Common myeloid progenitor, CD34-positive (primary cell): ENCODE data around the gene GRID2.

Experiments used
- CTCF ChIA-PET: fragments of 350-600 bp; sonication (Branson Sonifier 250); formaldehyde crosslinking; loops from one replicate; lab custom pipeline; 2021; ENCODE audit warnings: antibody characterized with exemption; lab: Charles Lee
- POLR2A ChIA-PET: fragments of 350-600 bp; sonication (Branson Sonifier 250); formaldehyde crosslinking; loops from one replicate; lab custom pipeline; 2021; ENCODE audit warnings: antibody characterized with exemption; lab: Charles Lee
- DNase-seq, 3 donors: peaks; one replicate each; pipeline versions ENCODE4 v3.0.0 to v3.0.0-alpha.2; 2013
- H3K27ac ChIP-seq, 2 experiments: 1 replicate in 1 of 2; 2 replicates in 1 of 2; pipeline ENCODE4 v1.7.0; 2013; ENCODE audit warnings: inconsistent platforms in 2 of 2, low read length in 2 of 2, mild to moderate bottlenecking in 2 of 2, low read depth in 1 of 2, moderate library complexity in 1 of 2; ENCODE audit not compliant: severe bottlenecking in 2 of 2, insufficient read depth in 1 of 2, poor library complexity in 1 of 2
- H3K27me3 ChIP-seq, 5 experiments: replicated peaks in 2 of 5; 1 replicate in 3 of 5; 2 replicates in 2 of 5; pipeline versions ENCODE4 v1.6.1 to v1.7.0; 2013; ENCODE audit warnings: low read length in 4 of 5, mild to moderate bottlenecking in 2 of 5, moderate library complexity in 2 of 5, inconsistent platforms in 1 of 5; ENCODE audit not compliant: insufficient read depth in 5 of 5, control insufficient read depth in 4 of 5
- H3K36me3 ChIP-seq, 4 experiments: 1 replicate in 2 of 4; 2 replicates in 2 of 4; pipeline versions ENCODE4 v1.6.1 to v1.7.0; 2013; ENCODE audit warnings: low read length in 3 of 4, control low read depth in 1 of 4, mild to moderate bottlenecking in 1 of 4; ENCODE audit not compliant: control insufficient read depth in 4 of 4, insufficient read depth in 4 of 4
- H3K4me1 ChIP-seq, 4 experiments: 1 replicate in 3 of 4; 2 replicates in 1 of 4; pipeline versions ENCODE4 v1.6.1 to v1.7.1; 2013; ENCODE audit warnings: low read length in 3 of 4, mild to moderate bottlenecking in 3 of 4, control low read depth in 1 of 4, inconsistent platforms in 1 of 4, moderate library complexity in 1 of 4; ENCODE audit not compliant: control insufficient read depth in 4 of 4, insufficient read depth in 4 of 4; ENCODE audit errors: control extremely low read depth in 1 of 4
- H3K4me3 ChIP-seq, 7 experiments: 1 replicate in 4 of 7; 2 replicates in 3 of 7; pipeline versions ENCODE4 v1.5.1 to v1.7.0; 2013; ENCODE audit warnings: mild to moderate bottlenecking in 7 of 7, low read length in 6 of 7, moderate library complexity in 6 of 7, inconsistent platforms in 2 of 7, low read depth in 2 of 7, control low read depth in 1 of 7; ENCODE audit not compliant: insufficient read depth in 4 of 7, control insufficient read depth in 1 of 7; ENCODE audit errors: extremely low read depth in 1 of 7
- H3K9me3 ChIP-seq, 5 experiments: 1 replicate in 4 of 5; 2 replicates in 1 of 5; pipeline versions ENCODE4 v1.6.1 to v1.7.1; 2013; ENCODE audit warnings: low read length in 4 of 5, mild to moderate bottlenecking in 2 of 5, inconsistent platforms in 1 of 5, low read depth in 1 of 5, moderate library complexity in 1 of 5; ENCODE audit not compliant: control insufficient read depth in 4 of 5, insufficient read depth in 2 of 5; ENCODE audit errors: control extremely low read depth in 1 of 5
- WGBS: methylation state at CpG from one replicate; pipeline ENCODE4 v1.1.5; 2013; ENCODE audit not compliant: insufficient coverage; 5-methylcytosine and 5-hydroxymethylcytosine counted together

The GRID2 gene

DNA sequence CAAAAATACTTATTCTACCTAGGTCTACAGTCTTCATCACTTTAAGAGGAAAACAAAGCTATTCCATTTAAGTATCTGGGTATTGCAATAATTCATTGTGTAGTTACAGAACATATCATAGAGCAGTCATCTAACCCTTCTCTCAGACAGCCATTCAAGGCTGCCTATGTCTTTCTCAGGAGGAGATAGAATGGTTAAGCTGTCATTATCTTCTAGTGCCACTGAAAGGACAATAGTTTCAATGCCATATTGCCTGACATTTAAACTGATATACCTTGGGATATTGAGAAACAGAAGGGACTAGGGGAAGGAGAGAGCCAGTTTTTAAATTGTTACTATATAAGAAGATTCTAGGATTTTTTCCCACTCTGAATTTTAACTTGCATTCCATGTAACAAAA lies 527.0 kb downstream of the GRID2 start:
- ChIA-PET POLR2A (no interaction called here), CTCF (no interaction called here)
- H3K27me3 ChIP-seq, result no peaks in the 10 kb centered on the region
- H3K4me1 ChIP-seq, result no peaks in the 10 kb centered on the region
- no peak for DNase-seq
- H3K4me3 ChIP-seq, result no peak overlapping the region
- no peak overlapping the region for H3K27ac ChIP-seq
- H3K36me3 ChIP-seq, result no peaks in the 10 kb centered on the region
- H3K9me3 ChIP-seq, result no peaks in the 10 kb centered on the region

DNA sequence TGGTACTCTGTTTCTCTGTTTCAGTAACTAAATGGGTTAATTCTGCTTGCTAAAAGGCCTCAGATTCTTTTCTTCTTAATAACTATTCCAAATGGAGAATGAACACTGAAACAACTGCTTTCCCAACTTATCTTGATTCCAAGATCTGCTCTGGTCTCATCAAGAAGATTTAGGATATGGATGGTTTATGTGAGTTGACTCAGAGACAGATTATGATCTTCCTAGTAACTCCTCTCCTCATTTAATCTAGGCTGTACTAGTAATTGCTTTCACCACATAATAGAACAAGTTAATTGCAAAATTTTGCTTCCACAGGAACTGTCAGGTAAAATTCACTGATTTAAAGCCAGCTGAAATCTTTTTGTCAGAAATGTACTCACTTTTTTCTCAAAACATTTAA lies 537.1 kb downstream of the GRID2 start:
- Histone ChIP-seq H3K27me3 (no peaks in the 10 kb centered on the region), H3K27ac (no peak overlapping the region), H3K4me3 (no peak overlapping the region), H3K36me3 (no peaks in the 10 kb centered on the region), H3K4me1 (no peaks in the 10 kb centered on the region), H3K9me3 (no peaks in the 10 kb centered on the region)
- DNase-seq, result no peak
- ChIA-PET CTCF (no interaction called here), POLR2A (no interaction called here)

DNA sequence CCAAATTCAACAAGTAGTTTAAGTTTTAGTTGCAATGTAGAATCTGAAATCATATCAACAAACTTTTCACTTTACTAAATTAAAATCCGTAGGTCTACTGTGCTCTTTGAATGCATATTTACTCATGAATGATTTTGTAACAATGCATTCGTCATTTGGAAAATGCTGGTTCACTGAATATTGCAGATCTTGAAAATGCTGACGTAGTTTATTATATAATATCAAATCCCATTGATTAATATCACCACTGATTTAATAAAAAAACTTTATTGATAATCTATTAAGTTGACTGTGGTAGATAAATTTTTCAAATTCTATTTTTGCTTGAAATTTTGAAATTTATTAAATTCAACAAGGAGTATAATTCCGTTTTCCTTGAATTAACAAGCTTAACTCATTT lies 540.0 kb downstream of the GRID2 start:
- Histone ChIP-seq H3K36me3 (no peaks in the 10 kb centered on the region), H3K4me3 (no peak overlapping the region), H3K4me1 (no peaks in the 10 kb centered on the region), H3K27me3 (no peaks in the 10 kb centered on the region), H3K9me3 (no peaks in the 10 kb centered on the region), H3K27ac (no peak overlapping the region)
- WGBS, result no CpG with 5 or more reads among the region's 4 CpGs
- CTCF ChIA-PET, result no interaction called here
- POLR2A ChIA-PET, result no interaction called here
- DNase-seq, result no peak

DNA sequence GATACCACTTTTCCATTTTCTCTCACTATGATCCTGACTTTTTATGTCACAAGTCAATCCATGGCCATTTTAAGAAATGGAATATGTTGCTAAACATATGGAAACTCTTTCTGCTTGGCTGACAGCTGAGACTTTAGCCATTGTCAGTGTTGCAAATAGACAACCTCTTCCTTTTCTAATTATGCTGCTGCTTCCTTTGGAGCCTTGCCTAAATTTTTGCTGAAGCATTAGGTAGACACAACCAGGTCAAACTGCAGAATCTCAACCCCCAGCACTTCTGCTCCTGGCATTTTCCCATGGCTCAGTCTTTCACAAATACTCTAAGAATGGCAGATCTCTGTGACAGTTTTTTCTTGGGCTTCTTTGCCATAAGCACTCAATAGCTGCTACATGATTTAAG lies 543.3 kb downstream of the GRID2 start:
- no peak for DNase-seq
- H3K27ac ChIP-seq, result no peak overlapping the region
- no peak overlapping the region for H3K4me3 ChIP-seq
- ChIA-PET CTCF (no interaction called here), POLR2A (no interaction called here)
- H3K4me1 ChIP-seq, result no peaks in the 10 kb centered on the region
- H3K36me3 ChIP-seq, result no peaks in the 10 kb centered on the region
- no peaks in the 10 kb centered on the region for H3K27me3 ChIP-seq
- H3K9me3 ChIP-seq, result no peaks in the 10 kb centered on the region

DNA sequence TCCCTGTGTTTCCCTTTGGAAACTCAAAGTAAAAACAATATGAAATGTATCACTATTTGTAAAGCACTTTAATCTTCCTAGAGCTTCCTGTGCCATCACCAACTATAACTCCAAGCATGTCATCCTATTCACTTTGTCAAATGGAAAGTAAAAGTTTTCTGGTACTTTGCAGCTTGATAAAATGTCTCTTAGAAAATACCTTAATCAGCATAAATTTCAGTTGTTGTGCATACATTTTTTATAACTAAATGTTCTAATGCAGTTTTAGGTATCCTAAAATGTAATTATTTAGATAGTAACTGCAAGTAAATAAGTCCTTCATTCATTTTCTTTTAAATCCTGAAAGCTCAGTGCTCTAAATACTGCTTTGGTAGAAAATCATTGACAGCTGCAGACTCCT lies 558.7 kb downstream of the GRID2 start:
- H3K27me3 ChIP-seq, result no peaks in the 10 kb centered on the region
- DNase-seq, result no peak
- H3K27ac ChIP-seq, result no peak overlapping the region
- H3K4me3 ChIP-seq, result no peak overlapping the region
- ChIA-PET POLR2A (no interaction called here), CTCF (no interaction called here)
- H3K9me3 ChIP-seq, result no peaks in the 10 kb centered on the region
- no peaks in the 10 kb centered on the region for H3K4me1 ChIP-seq
- no peaks in the 10 kb centered on the region for H3K36me3 ChIP-seq

GRCh38 chr4:92864096-92864495 lies 560.3 kb downstream of the GRID2 start:
- no peak overlapping the region for H3K27ac ChIP-seq
- 100% methylated on average over 1 of the region's 1 CpG for WGBS
- POLR2A ChIA-PET, result no interaction called here
- H3K9me3 ChIP-seq, result no peaks in the 10 kb centered on the region
- H3K4me3 ChIP-seq, result no peak overlapping the region
- H3K27me3 ChIP-seq, result no peaks in the 10 kb centered on the region
- CTCF ChIA-PET, result no interaction called here
- H3K4me1 ChIP-seq, result no peaks in the 10 kb centered on the region
- no peaks in the 10 kb centered on the region for H3K36me3 ChIP-seq
- no peak for DNase-seq

DNA sequence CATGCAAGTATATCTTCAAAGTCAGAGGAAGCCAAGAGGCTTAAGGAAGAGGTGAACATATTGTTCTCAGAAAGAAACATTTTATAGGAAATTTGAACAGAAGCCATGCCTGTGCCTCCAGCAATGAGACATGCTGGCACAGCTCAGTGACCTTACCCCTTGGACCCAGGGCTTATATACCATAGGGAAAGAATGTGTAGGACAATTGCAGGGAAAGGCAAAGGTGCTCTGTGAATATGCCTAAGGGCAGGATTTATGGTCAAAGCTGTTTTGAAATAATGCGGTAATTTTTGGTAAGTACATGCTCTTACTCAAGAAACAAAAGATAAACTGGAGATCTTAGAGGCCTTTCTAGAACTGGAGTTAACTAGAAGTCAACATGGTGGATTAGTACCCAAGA lies 568.8 kb downstream of the GRID2 start:
- Histone ChIP-seq H3K36me3 (no peaks in the 10 kb centered on the region), H3K27ac (no peak overlapping the region), H3K4me1 (no peaks in the 10 kb centered on the region), H3K27me3 (no peaks in the 10 kb centered on the region), H3K9me3 (no peaks in the 10 kb centered on the region), H3K4me3 (no peak overlapping the region)
- WGBS, result 100% methylated on average over 1 of the region's 1 CpG
- DNase-seq, result no peak
- CTCF ChIA-PET, result no interaction called here
- POLR2A ChIA-PET, result no interaction called here

DNA sequence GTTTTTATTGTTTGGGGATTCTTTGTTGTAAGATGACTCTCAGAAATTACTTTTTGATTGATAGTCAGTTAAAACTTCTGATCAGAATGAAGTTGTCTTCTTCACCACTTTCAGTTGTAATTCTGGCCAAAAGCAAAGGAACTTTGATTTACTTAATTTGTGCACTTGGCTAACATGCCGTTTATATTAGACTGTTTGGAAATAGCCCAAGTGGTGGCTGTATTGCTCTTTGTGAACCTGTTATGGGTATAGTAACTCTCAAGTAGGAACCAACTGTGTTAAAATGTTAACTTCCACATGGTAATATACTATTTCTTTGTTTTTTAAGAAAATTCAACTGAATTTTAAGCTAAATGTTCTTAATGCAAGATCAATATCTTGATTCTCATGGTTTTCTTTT lies 581.9 kb downstream of the GRID2 start:
- Histone ChIP-seq H3K4me1 (no peaks in the 10 kb centered on the region), H3K9me3 (no peaks in the 10 kb centered on the region), H3K27me3 (no peaks in the 10 kb centered on the region), H3K27ac (no peak overlapping the region), H3K36me3 (no peaks in the 10 kb centered on the region), H3K4me3 (no peak overlapping the region)
- CTCF ChIA-PET, result no interaction called here
- POLR2A ChIA-PET, result no interaction called here
- DNase-seq, result no peak
- WGBS, result 71% methylated on average over 1 of the region's 1 CpG
